ENCODE results near the gene ASIP. TPM values are rescaled to one million over a fixed set of nuclear protein-coding genes. Genes with fewer than 3 reads are reported as not detected.
A peak's percentile ranks its signal among the peaks of the same experiment; 100 is the strongest.
"Not testable (repeated sequence)": the region's sequence is repeated elsewhere in the genome, so short reads cannot be mapped to it uniquely, and the experiment has no call there.

The ASIP gene
- total and polyA plus RNA-seq, 2 experiments from 2014 or later, result not detected

GRCh38 chr20:34298294-34298784 is 57.1 kb downstream of the ASIP start:
- TF ChIP-seq CTCF (conservative IDR thresholded peaks at IDR 0.05; ENCODE audit: low read depth in 2 of 2) (peak; percentile 5 to 47; a peak in 2 of 4 replicates), CREB1 (CRISPR knock-in tag; IDR thresholded peaks at IDR 0.05; ENCODE audit: low read depth) (peak; percentile 31; the same call in 1 of the 2 replicates)
- H2AFZ ChIP-seq; DNase-seq (ENCODE audit: low spot score); ATAC-seq; H3K4me3 ChIP-seq; H3F3A ChIP-seq (replicated peaks; ENCODE audit: low read depth); H3K4me3 Mint-ChIP-seq; H3K27ac Mint-ChIP-seq; H3K9me3 Mint-ChIP-seq; H3K27ac ChIP-seq (ENCODE audit: low read depth); H3K9me2 ChIP-seq (ENCODE audit: insufficient read depth); H3K27me3 ChIP-seq (ENCODE audit: insufficient read depth); H3K4me2 ChIP-seq: not testable (repeated sequence)
- peaks cover 18% of the 10 kb centered on the region for H3K4me1 ChIP-seq (ENCODE audit: insufficient read depth)
- peaks cover 88% of the 10 kb centered on the region for H3K79me2 ChIP-seq (replicated peaks; ENCODE audit: insufficient read depth)
- Mint-ChIP-seq H3K36me3 (ENCODE audit: low read depth) (peaks cover 47% of the 10 kb centered on the region), H3K27me3 (ENCODE audit: insufficient read depth, low read depth, poor library complexity) (peaks cover 13% of the 10 kb centered on the region), H3K4me1 (peaks cover 19% of the 10 kb centered on the region)
- peaks cover 62% of the 10 kb centered on the region for H4K20me1 ChIP-seq (replicated peaks; ENCODE audit: insufficient read depth)
- H3K36me3 ChIP-seq (ENCODE audit: insufficient read depth), result peaks cover 15% of the 10 kb centered on the region

- Mint-ChIP-seq H3K27me3 (ENCODE audit: insufficient read depth, low read depth, poor library complexity) (peaks cover 17% of the 10 kb centered on the region), H3K4me3 (no peak overlapping the region), H3K36me3 (ENCODE audit: low read depth) (peaks cover 34% of the 10 kb centered on the region), H3K4me1 (peaks cover 19% of the 10 kb centered on the region), H3K9me3 (no peaks in the 10 kb centered on the region; the same call in 2 of the 3 replicates), H3K27ac (no peak overlapping the region)
- ATAC-seq, result no peak
- Histone ChIP-seq H3K36me3 (ENCODE audit: insufficient read depth) (peaks cover 6% of the 10 kb centered on the region; the same call in 1 of the 2 replicates), H3K4me3 (no peak overlapping the region), H3F3A (replicated peaks; ENCODE audit: low read depth) (peaks cover 11% of the 10 kb centered on the region; the same call in 1 of the 2 replicates), H3K4me1 (ENCODE audit: insufficient read depth) (peaks cover 18% of the 10 kb centered on the region), H2AFZ (no peak overlapping the region), H3K4me2 (peak overlapping the region; percentile 92; the same call in 1 of the 2 replicates), H3K27ac (ENCODE audit: low read depth) (0 out of 2 replicates have a peak overlapping the region, but pooled peaks have one; percentile 39), H3K79me2 (replicated peaks; ENCODE audit: insufficient read depth) (peaks cover 77% of the 10 kb centered on the region), H3K27me3 (ENCODE audit: insufficient read depth) (no peaks in the 10 kb centered on the region), H3K9me2 (ENCODE audit: insufficient read depth) (no peaks in the 10 kb centered on the region), H4K20me1 (replicated peaks; ENCODE audit: insufficient read depth) (peaks cover 60% of the 10 kb centered on the region)
- TF ChIP-seq CREB1 (CRISPR knock-in tag; IDR thresholded peaks at IDR 0.05; ENCODE audit: low read depth) (no peak), ETS1 (IDR thresholded peaks at IDR 0.05) (no peak)
- no peak for DNase-seq (ENCODE audit: low spot score)
Measured at GRCh38 chr20:34299556-34300255, 58.5 kb downstream of the ASIP start.

GRCh38 chr20:34300256-34300806 is 59.1 kb downstream of the ASIP start:
- H2AFZ ChIP-seq, result no peak overlapping the region
- Mint-ChIP-seq H3K4me1 (peaks cover 19% of the 10 kb centered on the region), H3K9me3 (no peaks in the 10 kb centered on the region; the same call in 2 of the 3 replicates), H3K27me3 (ENCODE audit: insufficient read depth, low read depth, poor library complexity) (peaks cover 17% of the 10 kb centered on the region), H3K4me3 (no peak overlapping the region), H3K36me3 (ENCODE audit: low read depth) (peaks cover 30% of the 10 kb centered on the region), H3K27ac (no peak overlapping the region)
- peak overlapping the region; percentile 92 for H3K4me2 ChIP-seq
- peaks cover 6% of the 10 kb centered on the region; the same call in 1 of the 2 replicates for H3K36me3 ChIP-seq (ENCODE audit: insufficient read depth)
- no peak for ATAC-seq
- H3K4me3 ChIP-seq, result no peak overlapping the region; the same call in 1 of the 2 replicates
- no peaks in the 10 kb centered on the region for H3K27me3 ChIP-seq (ENCODE audit: insufficient read depth)
- peak overlapping the region; percentile 78 for H3K27ac ChIP-seq (ENCODE audit: low read depth)
- H4K20me1 ChIP-seq (replicated peaks; ENCODE audit: insufficient read depth), result peaks cover 60% of the 10 kb centered on the region
- H3F3A ChIP-seq (replicated peaks; ENCODE audit: low read depth), result peaks cover 11% of the 10 kb centered on the region; the same call in 1 of the 2 replicates
- H3K4me1 ChIP-seq (ENCODE audit: insufficient read depth), result peaks cover 18% of the 10 kb centered on the region
- no peaks in the 10 kb centered on the region for H3K9me2 ChIP-seq (ENCODE audit: insufficient read depth)
- no peak for DNase-seq (ENCODE audit: low spot score)
- peaks cover 71% of the 10 kb centered on the region for H3K79me2 ChIP-seq (replicated peaks; ENCODE audit: insufficient read depth)
- TF ChIP-seq STAT1 (IDR thresholded peaks at IDR 0.05; ENCODE audit: unreplicated experiment) (no peak), CREB1 (CRISPR knock-in tag; IDR thresholded peaks at IDR 0.05; ENCODE audit: low read depth) (no peak), ETS1 (IDR thresholded peaks at IDR 0.05) (no peak), NANOG (IDR thresholded peaks at IDR 0.05; ENCODE audit: borderline replicate concordance) (no peak), POLR2AphosphoS5 (IDR thresholded peaks at IDR 0.05; ENCODE audit: low read depth) (no peak), EZH2 (IDR thresholded peaks at IDR 0.05; ENCODE audit: low read depth, unreplicated experiment) (no peak), CTCF (conservative IDR thresholded peaks at IDR 0.05; ENCODE audit: low read depth in 2 of 2) (no peak), EZH2phosphoT487 (IDR thresholded peaks at IDR 0.05; ENCODE audit: unreplicated experiment) (no peak), ZNF114 (CRISPR knock-in tag; IDR thresholded peaks at IDR 0.05) (no peak)

Data from GM23338 (cell line).